HCT116 (cell line): ENCODE measurements around the gene SLC22A5. TPM values are rescaled to one million over a fixed set of nuclear protein-coding genes. Genes with fewer than 3 reads are reported as not detected.

Experiments used
- ATAC-seq: fragments of 200-7000 bp; cut with Tn5 transposase; 2 replicates; pipeline ENCODE4 v1.9.1; 2020; ENCODE audit warnings: mild to moderate bottlenecking, moderate library complexity
- BruUV-seq: library from RNA; stranded (reverse); fragments of 400-500 nt; replicated peaks from 2 replicates; lab custom pipeline; 2021; lab: Mats Ljungman, UMichigan
- CTCF ChIA-PET: fragments of 300-600 bp; sonication (Branson Sonifier 250); formaldehyde crosslinking; loops from one replicate; lab custom pipeline; 2021; ENCODE audit warnings: antibody characterized with exemption; lab: Charles Lee
- POLR2A ChIA-PET: fragments of 300-600, 350-600 bp; sonication (Branson Sonifier 250); formaldehyde crosslinking; loops from one replicate; lab custom pipeline; 2021; ENCODE audit warnings: antibody characterized with exemption; lab: Charles Lee
- RAD21 ChIA-PET, 2 experiments: fragments of 300-600 bp; sonication (Branson Sonifier 250); formaldehyde crosslinking; loops; one replicate each; lab custom pipeline; 2023; ENCODE audit warnings: low total read pairs in 2 of 2; ENCODE audit not compliant: uncharacterized antibody in 2 of 2, unreplicated experiment in 2 of 2, low non-redundant PET in 1 of 2; lab: Charles Lee
- DNase-seq: peaks from one replicate; pipeline ENCODE4 v3.0.0-alpha.2; 2010; ENCODE audit warnings: low read depth, low spot score
- H2AFZ ChIP-seq: fragments of 200-600 bp; shearing (Covaris generic), sonication (generic); 2 replicates; pipeline ENCODE4 v1.6.1; 2017; ENCODE audit warnings: low read depth, mixed run types, mixed read lengths, antibody characterized with exemption, low read length; ENCODE audit not compliant: poor library complexity, severe bottlenecking
- H3K27ac ChIP-seq: 2 replicates; pipeline ENCODE4 v1.5.1; 2012; ENCODE audit warnings: low read depth, low read length
- H3K27me3 ChIP-seq: fragments of 200-600 bp; sonication (generic); 2 replicates; pipeline ENCODE4 v1.6.1; 2016; ENCODE audit warnings: mixed run types, low read length, mixed read lengths; ENCODE audit not compliant: insufficient read depth
- H3K36me3 ChIP-seq, 2 experiments: fragments of 200-500 bp in 1 of 2; fragments of 200-600 bp in 1 of 2; sonication (Bioruptor generic) in 1 of 2; sonication (generic) in 1 of 2; 2 replicates each; pipeline versions ENCODE4 v1.5.1 to v1.6.1; 2014 to 2016; ENCODE audit warnings: low read length in 2 of 2, inconsistent platforms in 1 of 2, mixed read lengths in 1 of 2, mixed run types in 1 of 2; ENCODE audit not compliant: insufficient read depth in 2 of 2, control insufficient read depth in 1 of 2
- H3K4me1 ChIP-seq, 2 experiments: fragments of 200-600 bp in 1 of 2; sonication (generic) in 1 of 2; 2 replicates each; pipeline versions ENCODE4 v1.5.1 to v1.6.1; 2012 to 2017; ENCODE audit warnings: low read length in 2 of 2, inconsistent platforms in 1 of 2, mild to moderate bottlenecking in 1 of 2, mixed read lengths in 1 of 2, mixed run types in 1 of 2, moderate library complexity in 1 of 2; ENCODE audit not compliant: insufficient read depth in 2 of 2, control insufficient read depth in 1 of 2
- H3K4me2 ChIP-seq: fragments of 200-600 bp; sonication (generic); 2 replicates; pipeline ENCODE4 v1.6.1; 2017; ENCODE audit warnings: mixed run types, low read length, mixed read lengths
- H3K4me3 ChIP-seq, 2 experiments: fragments of 200-600 bp in 1 of 2; sonication (generic) in 1 of 2; replicated peaks in 1 of 2; 2 replicates each; pipeline ENCODE4 v1.5.1; 2011 to 2016; ENCODE audit warnings: low read length in 2 of 2, control low read depth in 1 of 2, low read depth in 1 of 2, mild to moderate bottlenecking in 1 of 2, mixed read lengths in 1 of 2, mixed run types in 1 of 2
- H3K79me2 ChIP-seq: fragments of 200-600 bp; sonication (generic); 2 replicates; pipeline ENCODE4 v1.6.1; 2017; ENCODE audit warnings: mild to moderate bottlenecking, mixed run types, low read length, moderate library complexity, mixed read lengths; ENCODE audit not compliant: insufficient read depth
- H3K9ac ChIP-seq: fragments of 200-600 bp; sonication (generic); 2 replicates; pipeline ENCODE4 v1.6.1; 2016; ENCODE audit warnings: low read length, mixed read lengths
- H3K9me2 ChIP-seq: fragments of 200-600 bp; sonication (generic), shearing (Covaris generic); 2 replicates; pipeline ENCODE4 v1.6.1; 2017; ENCODE audit warnings: mixed run types, mild to moderate bottlenecking, moderate library complexity; ENCODE audit not compliant: insufficient read depth
- H3K9me3 ChIP-seq, 2 experiments: fragments of 200-500 bp in 1 of 2; fragments of 200-600 bp in 1 of 2; sonication (Bioruptor generic) in 1 of 2; sonication (generic) in 1 of 2; 2 replicates each; pipeline ENCODE4 v1.6.1; 2014 to 2017; ENCODE audit warnings: low read length in 2 of 2, mixed read lengths in 2 of 2, inconsistent platforms in 1 of 2, low read depth in 1 of 2, mild to moderate bottlenecking in 1 of 2, mixed run types in 1 of 2, moderate library complexity in 1 of 2; ENCODE audit not compliant: control insufficient read depth in 1 of 2, insufficient read depth in 1 of 2
- H4K20me1 ChIP-seq: fragments of 200-600 bp; sonication (generic), shearing (Covaris generic); 2 replicates; pipeline ENCODE4 v1.6.1; 2017; ENCODE audit warnings: mixed run types, mild to moderate bottlenecking, moderate library complexity; ENCODE audit not compliant: insufficient read depth
- CBX3 ChIP-seq: IDR thresholded peaks from 2 replicates; pipeline ENCODE4 v1.6.1; 2012; ENCODE audit warnings: low read depth
- CEBPB ChIP-seq: IDR thresholded peaks from 2 replicates; pipeline ENCODE4 v1.6.1; 2012; ENCODE audit warnings: low read depth
- EGR1 ChIP-seq: IDR thresholded peaks from 2 replicates; pipeline ENCODE4 v1.6.1; 2012; ENCODE audit warnings: low read depth
- ELF1 ChIP-seq: IDR thresholded peaks from 2 replicates; pipeline ENCODE4 v1.6.1; 2012; ENCODE audit warnings: low read depth, borderline replicate concordance
- EZH2 ChIP-seq: fragments of 200-600 bp; sonication (generic); IDR thresholded peaks from 2 replicates; pipeline ENCODE4 v1.6.1; 2017; ENCODE audit warnings: antibody characterized with exemption, mixed run types
- EZH2phosphoT487 ChIP-seq: fragments of 200-600 bp; IDR thresholded peaks from 2 replicates; pipeline ENCODE4 v1.6.1; 2018; ENCODE audit warnings: antibody characterized with exemption, borderline replicate concordance
- POLR2A ChIP-seq: IDR thresholded peaks from 2 replicates; pipeline ENCODE4 v1.7.0; 2011; ENCODE audit warnings: borderline replicate concordance; ENCODE audit not compliant: insufficient read depth, insufficient read length; ENCODE audit errors: extremely low read depth
- POLR2AphosphoS5 ChIP-seq: IDR thresholded peaks from 2 replicates; pipeline ENCODE4 v1.6.1; 2011; ENCODE audit warnings: mild to moderate bottlenecking, low read depth, low read length, moderate library complexity
- RAD21 ChIP-seq: IDR thresholded peaks from 2 replicates; pipeline ENCODE4 v1.6.1; 2012; ENCODE audit warnings: low read depth, mild to moderate bottlenecking
- SIN3A ChIP-seq: IDR thresholded peaks from 2 replicates; pipeline ENCODE4 v1.6.1; 2012; ENCODE audit warnings: low read depth
- SP1 ChIP-seq: IDR thresholded peaks from 2 replicates; pipeline ENCODE4 v1.6.1; 2012; ENCODE audit warnings: low read depth
- SRF ChIP-seq: IDR thresholded peaks from 2 replicates; pipeline ENCODE4 v1.6.1; 2012; ENCODE audit warnings: low read depth
- TCF7L2 ChIP-seq: IDR thresholded peaks from 2 replicates; pipeline ENCODE4 v1.7.0; 2011; ENCODE audit warnings: borderline replicate concordance, inconsistent platforms; ENCODE audit not compliant: insufficient read depth, insufficient read length; ENCODE audit errors: extremely low read depth
- ZNF274 ChIP-seq: fragments of 200-500 bp; sonication (Bioruptor generic); IDR thresholded peaks from 2 replicates; pipeline ENCODE4 v1.6.1; 2014; ENCODE audit warnings: mild to moderate bottlenecking, low read depth, low read length, inconsistent platforms
- intact Hi-C: fragments of 100-400 bp; cut with micrococcal nuclease; formaldehyde crosslinking; loops from 2 replicates; pipeline ENCODE4 v1.10.0; 2022
- total RNA-seq: library from RNA; stranded (reverse); gene quantifications from one replicate; pipeline ENCODE4 v1.2.1, GENCODE V29; 2021; ENCODE audit not compliant: unreplicated experiment
- TF ChIP-seq, protein P1 (sequence below): IDR thresholded peaks from 2 replicates; pipeline ENCODE4 v1.6.1; 2012; ENCODE audit warnings: low read depth
- TF ChIP-seq, protein P2 (sequence below): IDR thresholded peaks from 2 replicates; pipeline ENCODE4 v1.6.1; 2012
- TF ChIP-seq, protein P3 (sequence below): IDR thresholded peaks from 2 replicates; pipeline ENCODE4 v1.6.1; 2011; ENCODE audit warnings: mild to moderate bottlenecking, low read length, moderate library complexity; ENCODE audit not compliant: insufficient replicate concordance; ENCODE audit errors: extremely low read depth
- TF ChIP-seq, protein P4 (sequence below), 3 experiments: fragments of 200-600 bp in 1 of 3; sonication (generic) in 1 of 3; IDR thresholded peaks in 2 of 3; conservative IDR thresholded peaks in 1 of 3; 2 replicates each; pipeline ENCODE4 v1.5.1; 2012 to 2017; ENCODE audit warnings: low read depth in 2 of 3, low read length in 2 of 3, antibody characterized with exemption in 1 of 3, borderline replicate concordance in 1 of 3, control low read depth in 1 of 3, mild to moderate bottlenecking in 1 of 3, mixed read lengths in 1 of 3, mixed run types in 1 of 3, moderate library complexity in 1 of 3; ENCODE audit not compliant: insufficient read depth in 1 of 3

SLC22A5 gene
- total RNA-seq, 1 experiment from 2014 or later, result 9.9 TPM

DNA sequence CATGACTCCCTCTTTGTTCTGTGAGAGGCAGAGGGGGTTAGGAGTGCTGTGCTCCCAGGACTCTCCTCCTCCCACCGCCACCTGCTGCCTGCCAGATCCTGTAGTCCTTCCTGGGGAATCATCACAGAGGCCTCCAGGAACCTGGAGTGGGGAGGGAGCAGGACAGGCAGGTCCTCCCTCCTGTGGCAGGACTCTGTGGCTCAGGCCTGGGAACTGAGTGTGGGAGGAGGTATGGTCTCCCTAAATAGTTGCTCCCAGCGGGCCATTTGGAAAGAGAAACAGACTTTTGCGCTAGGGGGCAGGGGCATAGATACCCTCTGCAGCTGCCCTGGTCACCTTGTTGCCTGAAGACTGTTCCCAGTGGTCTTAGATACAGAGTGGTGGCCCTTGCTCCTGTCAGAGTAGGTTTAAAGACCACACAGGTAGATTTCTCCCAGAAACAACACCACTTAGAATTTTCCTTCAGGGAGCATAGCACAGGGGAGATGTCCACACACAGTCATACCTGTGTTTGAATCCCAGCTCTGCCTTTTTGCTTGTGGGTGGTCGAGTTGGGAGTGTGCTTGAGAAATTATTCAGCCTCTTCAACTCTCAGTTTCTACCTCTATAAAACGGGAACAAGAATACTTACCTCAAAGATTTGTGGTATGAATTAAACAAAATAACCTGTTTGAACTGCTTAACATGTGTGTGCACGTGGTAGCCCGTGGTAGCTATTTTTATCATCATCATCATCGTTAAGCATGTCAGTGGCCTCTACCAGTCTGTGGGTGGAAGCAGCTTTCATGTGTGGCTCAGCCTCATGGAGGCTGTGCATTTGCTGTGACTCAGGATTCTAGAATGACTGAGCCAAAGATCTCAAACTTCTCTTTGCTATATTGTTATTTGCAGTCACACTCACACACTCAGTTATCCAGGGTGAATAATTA, 55.8 kb downstream of the SLC22A5 start:
- peak overlapping the region; percentile 46 for H3K4me2 ChIP-seq
- no peaks in the 10 kb centered on the region for H4K20me1 ChIP-seq
- no peak overlapping the region for H3K27ac ChIP-seq
- no peaks in the 10 kb centered on the region for H3K36me3 ChIP-seq
- intact Hi-C loops, result no loop called here
- peaks cover 61 to 95% of the 10 kb centered on the region in 2 experiments for H3K4me1 ChIP-seq
- ChIA-PET RAD21 (interaction anchor here in 1 of 2 experiments (2.0 kb wide), 1 partner anchor 76 kb away, joined by 8 read pairs; no protein-coding TSS in a partner anchor), CTCF (interaction anchor here (1.2 to 1.9 kb wide), 2 partner anchors 71 to 81 kb away, joined by 3 to 4 read pairs; no protein-coding TSS in a partner anchor), POLR2A (interaction anchor here (1.2 to 3.4 kb wide), 2 partner anchors 10 to 65 kb away, joined by 3 to 19 read pairs; partner anchors contain the start of gene IRF1)
- ATAC-seq (no peak), DNase-seq (no peak)
- H3K27me3 ChIP-seq, result no peaks in the 10 kb centered on the region
- no peak overlapping the region for H2AFZ ChIP-seq
- peak overlapping the region; percentile 48 for H3K9ac ChIP-seq
- no TSS peak for BruUV-seq
- no peaks in the 10 kb centered on the region for H3K9me2 ChIP-seq
- H3K79me2 ChIP-seq, result no peaks in the 10 kb centered on the region
- H3K4me3 ChIP-seq, result no peak overlapping the region
- H3K9me3 ChIP-seq, result no peaks in the 10 kb centered on the region
- TF ChIP-seq POLR2AphosphoS5 (no peak), SP1 (no peak), EGR1 (no peak), EZH2 (no peak), TCF7L2 (no peak), RAD21 (no peak), ZNF274 (no peak), SIN3A (no peak), EZH2phosphoT487 (no peak), ELF1 (no peak), SRF (no peak), CEBPB (no peak), POLR2A (no peak), CBX3 (no peak)
- TF ChIP-seq, protein P1, sequence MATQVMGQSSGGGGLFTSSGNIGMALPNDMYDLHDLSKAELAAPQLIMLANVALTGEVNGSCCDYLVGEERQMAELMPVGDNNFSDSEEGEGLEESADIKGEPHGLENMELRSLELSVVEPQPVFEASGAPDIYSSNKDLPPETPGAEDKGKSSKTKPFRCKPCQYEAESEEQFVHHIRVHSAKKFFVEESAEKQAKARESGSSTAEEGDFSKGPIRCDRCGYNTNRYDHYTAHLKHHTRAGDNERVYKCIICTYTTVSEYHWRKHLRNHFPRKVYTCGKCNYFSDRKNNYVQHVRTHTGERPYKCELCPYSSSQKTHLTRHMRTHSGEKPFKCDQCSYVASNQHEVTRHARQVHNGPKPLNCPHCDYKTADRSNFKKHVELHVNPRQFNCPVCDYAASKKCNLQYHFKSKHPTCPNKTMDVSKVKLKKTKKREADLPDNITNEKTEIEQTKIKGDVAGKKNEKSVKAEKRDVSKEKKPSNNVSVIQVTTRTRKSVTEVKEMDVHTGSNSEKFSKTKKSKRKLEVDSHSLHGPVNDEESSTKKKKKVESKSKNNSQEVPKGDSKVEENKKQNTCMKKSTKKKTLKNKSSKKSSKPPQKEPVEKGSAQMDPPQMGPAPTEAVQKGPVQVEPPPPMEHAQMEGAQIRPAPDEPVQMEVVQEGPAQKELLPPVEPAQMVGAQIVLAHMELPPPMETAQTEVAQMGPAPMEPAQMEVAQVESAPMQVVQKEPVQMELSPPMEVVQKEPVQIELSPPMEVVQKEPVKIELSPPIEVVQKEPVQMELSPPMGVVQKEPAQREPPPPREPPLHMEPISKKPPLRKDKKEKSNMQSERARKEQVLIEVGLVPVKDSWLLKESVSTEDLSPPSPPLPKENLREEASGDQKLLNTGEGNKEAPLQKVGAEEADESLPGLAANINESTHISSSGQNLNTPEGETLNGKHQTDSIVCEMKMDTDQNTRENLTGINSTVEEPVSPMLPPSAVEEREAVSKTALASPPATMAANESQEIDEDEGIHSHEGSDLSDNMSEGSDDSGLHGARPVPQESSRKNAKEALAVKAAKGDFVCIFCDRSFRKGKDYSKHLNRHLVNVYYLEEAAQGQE, result no peak
- TF ChIP-seq, protein P2, sequence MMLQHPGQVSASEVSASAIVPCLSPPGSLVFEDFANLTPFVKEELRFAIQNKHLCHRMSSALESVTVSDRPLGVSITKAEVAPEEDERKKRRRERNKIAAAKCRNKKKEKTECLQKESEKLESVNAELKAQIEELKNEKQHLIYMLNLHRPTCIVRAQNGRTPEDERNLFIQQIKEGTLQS, result no peak
- TF ChIP-seq, protein P3, sequence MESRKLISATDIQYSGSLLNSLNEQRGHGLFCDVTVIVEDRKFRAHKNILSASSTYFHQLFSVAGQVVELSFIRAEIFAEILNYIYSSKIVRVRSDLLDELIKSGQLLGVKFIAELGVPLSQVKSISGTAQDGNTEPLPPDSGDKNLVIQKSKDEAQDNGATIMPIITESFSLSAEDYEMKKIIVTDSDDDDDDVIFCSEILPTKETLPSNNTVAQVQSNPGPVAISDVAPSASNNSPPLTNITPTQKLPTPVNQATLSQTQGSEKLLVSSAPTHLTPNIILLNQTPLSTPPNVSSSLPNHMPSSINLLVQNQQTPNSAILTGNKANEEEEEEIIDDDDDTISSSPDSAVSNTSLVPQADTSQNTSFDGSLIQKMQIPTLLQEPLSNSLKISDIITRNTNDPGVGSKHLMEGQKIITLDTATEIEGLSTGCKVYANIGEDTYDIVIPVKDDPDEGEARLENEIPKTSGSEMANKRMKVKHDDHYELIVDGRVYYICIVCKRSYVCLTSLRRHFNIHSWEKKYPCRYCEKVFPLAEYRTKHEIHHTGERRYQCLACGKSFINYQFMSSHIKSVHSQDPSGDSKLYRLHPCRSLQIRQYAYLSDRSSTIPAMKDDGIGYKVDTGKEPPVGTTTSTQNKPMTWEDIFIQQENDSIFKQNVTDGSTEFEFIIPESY, result no peak
- TF ChIP-seq, protein P4, sequence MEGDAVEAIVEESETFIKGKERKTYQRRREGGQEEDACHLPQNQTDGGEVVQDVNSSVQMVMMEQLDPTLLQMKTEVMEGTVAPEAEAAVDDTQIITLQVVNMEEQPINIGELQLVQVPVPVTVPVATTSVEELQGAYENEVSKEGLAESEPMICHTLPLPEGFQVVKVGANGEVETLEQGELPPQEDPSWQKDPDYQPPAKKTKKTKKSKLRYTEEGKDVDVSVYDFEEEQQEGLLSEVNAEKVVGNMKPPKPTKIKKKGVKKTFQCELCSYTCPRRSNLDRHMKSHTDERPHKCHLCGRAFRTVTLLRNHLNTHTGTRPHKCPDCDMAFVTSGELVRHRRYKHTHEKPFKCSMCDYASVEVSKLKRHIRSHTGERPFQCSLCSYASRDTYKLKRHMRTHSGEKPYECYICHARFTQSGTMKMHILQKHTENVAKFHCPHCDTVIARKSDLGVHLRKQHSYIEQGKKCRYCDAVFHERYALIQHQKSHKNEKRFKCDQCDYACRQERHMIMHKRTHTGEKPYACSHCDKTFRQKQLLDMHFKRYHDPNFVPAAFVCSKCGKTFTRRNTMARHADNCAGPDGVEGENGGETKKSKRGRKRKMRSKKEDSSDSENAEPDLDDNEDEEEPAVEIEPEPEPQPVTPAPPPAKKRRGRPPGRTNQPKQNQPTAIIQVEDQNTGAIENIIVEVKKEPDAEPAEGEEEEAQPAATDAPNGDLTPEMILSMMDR (IDR thresholded peaks at IDR 0.05 in 2 of 3, conservative IDR thresholded peaks at IDR 0.05 in 1 of 3; ENCODE audit: borderline replicate concordance in 1 of 3, insufficient read depth in 1 of 3, low read depth in 2 of 3, low read length in 2 of 3), result no peak
